ENCODE results near the gene HERC2.
"Not testable (repeated sequence)": the region's sequence is repeated elsewhere in the genome, so short reads cannot be mapped to it uniquely, and the experiment has no call there.

The HERC2 gene

GRCh38 chr15:28281876-28282275 is 40.1 kb downstream of the HERC2 start:
- no peak for DNase-seq (ENCODE audit: low read depth in 2 of 2)

- DNase-seq (ENCODE audit: low read depth in 2 of 2), result no peak
These were observed 47.3 kb downstream of the HERC2 start for GRCh38 chr15:28274635-28275034.

- DNase-seq (ENCODE audit: low read depth in 2 of 2), result no peak
These were observed 47.9 kb downstream of the HERC2 start for GRCh38 chr15:28273873-28274610.

GRCh38 chr15:28273468-28273867 is 48.5 kb downstream of the HERC2 start:
- DNase-seq (ENCODE audit: low read depth in 2 of 2), result no peak

DNA sequence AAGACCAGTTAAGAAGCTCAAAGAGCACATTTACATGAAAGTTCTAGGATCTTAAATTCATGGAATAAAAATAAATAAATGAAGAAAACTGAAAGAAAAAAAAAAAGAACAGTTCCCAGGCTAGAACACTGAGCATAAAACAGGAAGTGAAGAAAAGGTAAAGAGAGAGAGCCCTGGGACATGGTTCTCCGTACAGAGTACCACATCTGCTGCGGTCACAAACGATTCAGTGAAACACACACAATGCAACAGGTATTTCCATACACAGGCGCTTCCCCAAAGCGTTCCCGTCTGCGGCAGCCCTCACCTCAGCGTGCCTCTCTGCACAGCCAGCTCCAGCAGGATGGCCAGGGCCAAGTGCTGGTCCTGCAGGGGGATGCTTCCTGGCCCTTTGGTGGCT is 49.4 kb downstream of the HERC2 start:
- DNase-seq (ENCODE audit: low read depth in 2 of 2), result no peak

DNA sequence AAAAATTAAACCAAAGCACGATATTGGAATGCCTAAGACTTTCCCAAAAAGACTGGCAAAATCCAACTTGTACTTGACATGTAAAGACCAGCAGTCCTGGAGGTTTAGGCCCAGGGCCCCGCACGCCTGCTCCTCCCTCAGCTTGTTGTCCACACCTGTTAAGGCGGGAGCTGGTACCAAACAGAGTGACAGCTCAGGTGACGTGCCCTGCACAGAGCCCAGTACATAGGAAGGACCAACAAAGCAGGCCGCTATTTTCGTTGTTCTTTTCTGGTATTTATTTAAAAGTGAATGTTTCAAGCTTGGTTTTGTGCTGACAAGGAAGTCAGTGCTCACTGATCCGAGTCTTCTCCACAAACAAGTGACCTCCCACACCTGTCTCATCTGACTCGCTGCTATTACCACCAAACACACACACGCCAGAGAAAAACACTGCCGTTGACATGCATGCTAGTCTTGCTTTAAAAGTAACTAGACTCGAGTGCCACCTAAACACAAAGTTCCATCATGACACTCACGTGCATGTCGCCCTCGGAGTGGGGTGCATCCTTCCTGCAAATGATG is 50.2 kb downstream of the HERC2 start:
- DNase-seq (ENCODE audit: low read depth in 2 of 2), result no peak

- DNase-seq (ENCODE audit: low read depth in 2 of 2), result no peak
These were observed 52.9 kb downstream of the HERC2 start for GRCh38 chr15:28269097-28269496.

- no peak for DNase-seq (ENCODE audit: low read depth in 2 of 2)
These were observed 54.3 kb downstream of the HERC2 start for GRCh38 chr15:28267727-28268126.

GRCh38 chr15:28265334-28266019 is 56.5 kb downstream of the HERC2 start:
- no peak for DNase-seq (ENCODE audit: low read depth in 2 of 2)

GRCh38 chr15:28264166-28264565 is 57.8 kb downstream of the HERC2 start:
- no peak for DNase-seq (ENCODE audit: low read depth in 2 of 2)

DNA sequence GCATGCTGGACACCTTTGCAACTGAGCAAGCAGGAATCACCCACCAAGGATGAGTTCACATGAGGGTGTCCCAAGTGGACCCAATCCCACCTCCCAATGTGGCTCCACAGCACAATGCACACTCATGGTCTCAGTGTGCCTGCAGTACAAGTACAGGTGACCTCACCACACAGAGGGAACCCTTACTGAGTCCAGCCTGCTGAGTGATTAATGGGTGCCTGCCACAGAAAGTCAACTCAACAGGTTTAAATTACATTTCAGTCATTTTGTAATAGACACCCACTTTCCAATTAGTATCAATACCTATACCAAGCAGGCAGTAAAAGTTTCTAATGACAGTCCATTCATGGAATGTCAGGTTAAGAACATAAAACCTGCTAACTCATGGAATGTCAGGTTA is 59.5 kb downstream of the HERC2 start:
- no peak for DNase-seq (ENCODE audit: low read depth in 2 of 2)

GRCh38 chr15:28260722-28261121 is 61.3 kb downstream of the HERC2 start:
- DNase-seq (ENCODE audit: low read depth in 2 of 2), result no peak

- no peak for DNase-seq (ENCODE audit: low read depth in 2 of 2)
These were observed 61.7 kb downstream of the HERC2 start for GRCh38 chr15:28260317-28260716.

DNA sequence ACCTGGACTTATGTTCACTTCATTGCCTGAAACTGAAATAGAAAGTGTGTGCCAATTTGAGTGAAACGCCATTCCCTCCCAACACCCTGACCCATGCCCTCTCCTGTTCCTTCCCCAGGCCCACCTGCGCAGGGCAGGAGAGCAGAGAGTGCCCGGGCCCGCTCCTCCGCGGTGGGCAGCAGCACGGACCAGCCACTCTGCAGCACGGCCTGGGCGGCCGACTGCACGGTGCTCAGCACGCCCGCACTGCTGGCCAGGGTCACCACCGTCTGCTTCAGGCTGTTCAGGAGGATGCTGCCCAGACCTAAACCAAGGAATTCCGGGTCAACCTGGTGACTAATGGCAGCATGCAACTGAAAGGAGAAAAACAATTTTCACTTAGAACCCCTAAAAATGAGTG is 66.0 kb downstream of the HERC2 start:
- DNase-seq (ENCODE audit: low read depth in 2 of 2), result no peak

DNA sequence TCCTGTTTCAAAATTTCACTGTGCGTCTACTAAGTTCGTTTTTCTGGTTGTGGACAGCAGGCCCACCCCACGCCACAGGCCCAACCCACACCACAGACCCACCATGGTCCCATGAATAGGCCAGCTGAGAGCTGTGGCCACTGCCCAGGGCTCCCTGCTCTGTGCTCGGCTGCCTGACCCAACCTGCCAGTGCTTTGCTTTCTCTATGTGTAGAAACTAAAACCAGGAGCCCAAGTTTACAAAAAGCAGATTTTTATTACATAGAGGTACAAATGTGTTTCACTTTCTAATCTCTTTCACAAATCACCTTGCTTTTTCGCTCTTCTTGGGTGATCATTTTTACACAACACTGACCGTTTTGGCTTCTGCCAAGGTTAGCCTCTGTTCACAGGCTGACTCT is 69.1 kb downstream of the HERC2 start:
- DNase-seq (ENCODE audit: low read depth in 2 of 2), result no peak

GRCh38 chr15:28246605-28247004 is 75.4 kb downstream of the HERC2 start:
- no peak for DNase-seq (ENCODE audit: low read depth in 2 of 2)

GRCh38 chr15:28243901-28244300 is 78.1 kb downstream of the HERC2 start:
- no peak for DNase-seq (ENCODE audit: low read depth in 2 of 2)

DNA sequence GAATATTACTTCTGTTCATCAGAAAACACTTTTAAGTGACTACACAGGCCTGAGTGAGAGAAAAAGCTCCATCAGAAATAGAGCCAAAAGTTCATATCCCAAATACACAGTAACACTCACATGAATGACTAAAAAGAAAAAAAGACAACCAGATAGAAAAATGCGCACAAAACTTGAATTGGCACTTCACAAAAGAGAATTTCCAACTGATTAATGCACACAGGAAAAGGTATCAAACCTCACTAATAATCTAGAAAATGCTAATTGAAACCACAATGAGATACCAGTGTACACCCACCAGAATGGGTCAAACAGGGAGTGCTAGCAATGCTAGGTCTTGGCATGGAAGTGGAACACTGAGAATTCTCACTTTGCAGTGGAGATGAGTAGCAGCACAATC is 78.6 kb downstream of the HERC2 start:
- DNase-seq (ENCODE audit: low read depth in 2 of 2), result no peak

DNA sequence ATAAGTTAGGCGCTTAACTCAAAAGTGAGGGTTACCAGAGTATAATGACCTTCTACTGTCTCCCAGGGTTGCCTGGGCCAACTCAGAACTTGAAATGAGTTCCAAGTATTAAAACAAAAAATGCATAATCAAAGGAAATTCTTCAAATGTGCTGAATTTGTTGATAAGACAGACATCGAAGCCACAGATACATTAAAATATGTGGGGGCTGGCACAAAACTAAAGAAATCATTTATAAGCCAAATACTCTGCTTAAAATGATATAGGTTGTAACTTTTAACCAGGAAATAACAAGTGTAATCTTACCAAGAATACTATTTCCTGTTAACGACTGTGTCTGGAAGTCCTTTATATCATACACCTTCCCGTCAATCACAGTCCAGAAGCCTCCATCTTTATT is 83.7 kb downstream of the HERC2 start:
- not testable (repeated sequence) for DNase-seq (ENCODE audit: low read depth in 2 of 2)

DNA sequence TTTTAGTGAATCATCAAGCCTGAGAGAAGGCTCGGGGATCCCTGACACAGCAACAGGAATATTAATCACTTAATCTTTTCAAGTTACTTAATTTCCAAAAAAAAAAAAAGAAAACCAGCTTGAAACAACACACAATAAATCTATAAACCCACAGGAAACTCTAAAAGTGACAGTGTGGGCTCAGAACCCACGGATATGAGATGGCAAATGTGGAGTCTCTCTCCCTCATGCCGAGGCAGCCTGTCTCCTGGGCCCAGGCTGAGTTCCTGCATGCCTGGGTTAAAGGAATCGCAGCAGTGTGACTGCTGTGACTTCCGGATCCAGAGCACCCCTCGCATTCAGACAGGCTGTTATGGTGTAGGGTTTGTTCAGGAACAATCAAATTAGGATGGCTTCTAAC is 90.2 kb downstream of the HERC2 start:
- DNase-seq (ENCODE audit: low read depth in 2 of 2), result not testable (repeated sequence)

DNA sequence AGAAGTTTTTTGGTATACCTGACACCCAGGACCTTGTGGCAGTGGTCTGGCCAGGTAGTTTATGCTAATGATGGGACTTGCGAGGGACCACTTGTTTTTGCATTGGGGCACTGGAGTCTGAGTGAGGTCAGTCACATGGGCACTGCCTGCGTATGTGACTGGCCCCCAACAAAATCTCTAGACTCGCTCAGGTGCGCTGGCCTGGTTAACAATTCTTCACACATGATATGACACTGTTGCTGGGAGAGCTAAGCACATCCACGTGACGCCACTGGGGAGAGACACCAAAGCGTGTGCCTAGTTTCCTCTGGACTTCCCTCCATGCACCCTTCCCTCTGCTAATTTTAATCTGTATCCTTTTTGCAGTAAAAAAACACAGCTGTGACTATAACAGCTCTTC is 90.6 kb downstream of the HERC2 start:
- DNase-seq (ENCODE audit: low read depth in 2 of 2), result not testable (repeated sequence)

- not testable (repeated sequence) for DNase-seq (ENCODE audit: low read depth in 2 of 2)
These were observed 92.9 kb downstream of the HERC2 start for GRCh38 chr15:28228990-28229640.

GRCh38 chr15:28228096-28228495 is 93.9 kb downstream of the HERC2 start:
- no peak for DNase-seq (ENCODE audit: low read depth in 2 of 2)
